Neuronal stem cell (in vitro differentiated cells): Measurements from ENCODE around the gene LAIR1.

Experiments used
- DNase-seq: peaks from one replicate; pipeline ENCODE4 v3.0.0-alpha.2; 2013; ENCODE audit warnings: low spot score
- H2AFZ ChIP-seq: one replicate; pipeline ENCODE4 v1.6.1; 2013; ENCODE audit warnings: mild to moderate bottlenecking, low read length, inconsistent platforms
- H2AK5ac ChIP-seq: 2 replicates; pipeline ENCODE4 v1.6.1; 2013; ENCODE audit warnings: low read depth, mild to moderate bottlenecking, inconsistent platforms, low read length, moderate library complexity, mixed read lengths
- H2BK120ac ChIP-seq: 2 replicates; pipeline ENCODE4 v1.6.1; 2013; ENCODE audit warnings: low read depth, mild to moderate bottlenecking, inconsistent platforms, low read length, moderate library complexity, mixed read lengths
- H2BK12ac ChIP-seq: one replicate; pipeline ENCODE4 v1.6.1; 2013; ENCODE audit warnings: low read length, inconsistent platforms
- H2BK15ac ChIP-seq: 2 replicates; pipeline ENCODE4 v1.6.1; 2013; ENCODE audit warnings: mild to moderate bottlenecking, low read length, inconsistent platforms, mixed read lengths
- H2BK5ac ChIP-seq: one replicate; pipeline ENCODE4 v1.6.1; 2013; ENCODE audit warnings: inconsistent platforms, mild to moderate bottlenecking, low read length, moderate library complexity
- H3K14ac ChIP-seq: one replicate; pipeline ENCODE4 v1.6.1; 2013; ENCODE audit warnings: low read length, inconsistent platforms
- H3K18ac ChIP-seq: 2 replicates; pipeline ENCODE4 v1.6.1; 2013; ENCODE audit warnings: low read length, inconsistent platforms
- H3K23ac ChIP-seq: 2 replicates; pipeline ENCODE4 v1.6.1; 2013; ENCODE audit warnings: low read depth, mild to moderate bottlenecking, mixed read lengths, low read length, inconsistent platforms; ENCODE audit not compliant: poor library complexity
- H3K27ac ChIP-seq: replicated peaks from 3 replicates; pipeline ENCODE4 v1.5.1; 2013; ENCODE audit warnings: low read length, inconsistent platforms
- H3K27me3 ChIP-seq, 3 experiments: 2 replicates each; pipeline ENCODE4 v1.6.1; 2013; ENCODE audit warnings: low read length in 3 of 3, mild to moderate bottlenecking in 2 of 3, inconsistent platforms in 1 of 3, low read depth in 1 of 3, mixed read lengths in 1 of 3, moderate library complexity in 1 of 3; ENCODE audit not compliant: control insufficient read depth in 3 of 3, insufficient read depth in 3 of 3
- H3K36me3 ChIP-seq, 2 donors: replicated peaks in 1 of 2; 2 replicates each; pipeline ENCODE4 v1.6.1; 2013; ENCODE audit warnings: low read length in 2 of 2; ENCODE audit not compliant: control insufficient read depth in 2 of 2, insufficient read depth in 2 of 2
- H3K4ac ChIP-seq: 2 replicates; pipeline ENCODE4 v1.6.1; 2013; ENCODE audit warnings: inconsistent platforms, mild to moderate bottlenecking, low read length, moderate library complexity
- H3K4me1 ChIP-seq, 2 donors: 1 replicate in 1 of 2; 2 replicates in 1 of 2; pipeline ENCODE4 v1.6.1; 2013; ENCODE audit warnings: low read length in 2 of 2, low read depth in 1 of 2; ENCODE audit not compliant: control insufficient read depth in 2 of 2, insufficient read depth in 1 of 2
- H3K4me2 ChIP-seq: one replicate; pipeline ENCODE4 v1.6.1; 2013; ENCODE audit warnings: mild to moderate bottlenecking, low read length, inconsistent platforms; ENCODE audit not compliant: insufficient read depth, poor library complexity, severe bottlenecking
- H3K4me3 ChIP-seq, 2 donors: 2 replicates each; pipeline ENCODE4 v1.5.1; 2013; ENCODE audit warnings: low read length in 2 of 2, mild to moderate bottlenecking in 2 of 2, inconsistent platforms in 1 of 2, moderate library complexity in 1 of 2
- H3K79me1 ChIP-seq: one replicate; pipeline ENCODE4 v1.6.1; 2013; ENCODE audit warnings: low read depth, mild to moderate bottlenecking, inconsistent platforms, low read length, moderate library complexity
- H3K9ac ChIP-seq: one replicate; pipeline ENCODE4 v1.6.1; 2013; ENCODE audit warnings: mild to moderate bottlenecking, low read depth, low read length, inconsistent platforms; ENCODE audit not compliant: poor library complexity
- H3K9me3 ChIP-seq, 2 donors: replicated peaks in 1 of 2; 2 replicates each; pipeline versions ENCODE3 to v1.6.1; 2013; ENCODE audit warnings: low read length in 2 of 2, mild to moderate bottlenecking in 2 of 2, inconsistent platforms in 1 of 2, low read depth in 1 of 2, mixed read lengths in 1 of 2, moderate library complexity in 1 of 2; ENCODE audit not compliant: control insufficient read depth in 2 of 2, insufficient read depth in 1 of 2
- H4K8ac ChIP-seq: one replicate; pipeline ENCODE4 v1.6.1; 2013; ENCODE audit warnings: low read depth, mild to moderate bottlenecking, inconsistent platforms, low read length, moderate library complexity
- H4K91ac ChIP-seq: one replicate; pipeline ENCODE4 v1.6.1; 2013; ENCODE audit warnings: low read length, low read depth, mild to moderate bottlenecking, inconsistent platforms; ENCODE audit not compliant: poor library complexity
- WGBS, 2 donors: extraction: QIAGEN DNeasy Blood & Tissue Kit; methylation state at CpG; one replicate each; pipeline ENCODE4 v1.1.7; 2013; ENCODE audit warnings: missing lambda C conversion rate in 2 of 2, mixed read lengths in 1 of 2; ENCODE audit not compliant: insufficient read length in 2 of 2, insufficient replicate concordance in 1 of 2; ENCODE audit errors: extremely low coverage in 2 of 2; 5-methylcytosine and 5-hydroxymethylcytosine counted together

LAIR1 gene

DNA sequence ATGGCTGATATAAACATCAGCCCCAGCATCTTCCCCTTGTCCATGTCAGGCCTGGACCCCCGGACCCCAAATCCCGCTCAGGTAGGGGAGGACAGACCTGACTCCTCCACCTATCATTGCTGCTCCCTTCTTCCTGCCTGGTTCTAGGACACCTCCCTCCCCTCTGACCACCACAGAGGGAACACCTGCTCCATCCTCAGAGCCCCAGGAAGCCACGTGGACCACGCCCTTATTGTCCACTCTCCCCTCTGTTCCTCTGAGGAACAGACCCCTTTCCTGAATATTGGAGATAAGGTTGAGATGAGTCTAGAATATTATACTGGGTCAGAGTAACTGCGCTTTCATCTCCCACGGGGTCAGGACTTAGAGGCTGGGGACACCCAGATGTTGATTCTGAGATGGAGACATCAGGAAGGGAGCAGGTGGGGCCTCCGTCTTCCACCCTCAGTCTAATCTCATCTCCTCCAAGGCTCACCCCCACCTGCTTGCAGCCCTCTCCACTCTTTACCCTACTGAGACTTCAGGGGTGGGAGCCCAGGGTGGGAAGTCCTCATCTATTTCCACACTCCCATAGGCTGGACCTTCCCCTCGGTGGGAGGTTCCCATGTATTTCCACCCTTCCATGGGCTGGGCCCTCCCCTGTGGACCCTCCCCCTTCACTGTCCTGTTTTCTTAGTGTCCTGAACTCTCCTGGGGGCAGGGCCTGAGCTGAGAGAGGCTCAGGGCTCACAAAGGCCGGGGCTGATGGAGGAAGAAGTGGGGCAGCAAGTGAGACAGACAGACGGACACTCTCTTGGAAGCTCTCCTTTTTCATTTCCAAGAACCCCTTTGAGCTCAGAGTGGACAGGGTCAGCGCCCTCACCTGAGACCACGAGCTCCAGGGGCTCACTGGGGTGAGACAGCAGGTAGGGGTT lies 28.5 kb downstream of the LAIR1 start:
- no peaks in the 10 kb centered on the region for H3K36me3 ChIP-seq
- no peak overlapping the region for H2BK15ac ChIP-seq
- no peak for DNase-seq
- H3K23ac ChIP-seq, result no peak overlapping the region
- no peak overlapping the region for H3K18ac ChIP-seq
- no peak overlapping the region for H3K9ac ChIP-seq
- no peak overlapping the region for H3K27ac ChIP-seq
- no peak overlapping the region for H3K14ac ChIP-seq
- no peak overlapping the region for H3K4me3 ChIP-seq
- H3K79me1 ChIP-seq, result no peaks in the 10 kb centered on the region
- no peak overlapping the region for H2BK12ac ChIP-seq
- no peak overlapping the region for H2BK120ac ChIP-seq
- no peak overlapping the region for H2AFZ ChIP-seq
- no CpG with 5 or more reads among the region's 12 CpGs for WGBS, 2 donors
- H3K4ac ChIP-seq, result no peak overlapping the region
- H3K9me3 ChIP-seq, result no peaks in the 10 kb centered on the region
- H3K27me3 ChIP-seq, result peaks cover 0 to 13% (median 0%) of the 10 kb centered on the region in 3 experiments
- no peak overlapping the region for H4K91ac ChIP-seq
- no peak overlapping the region for H3K4me2 ChIP-seq
- no peak overlapping the region for H2BK5ac ChIP-seq
- H2AK5ac ChIP-seq, result no peak overlapping the region
- no peak overlapping the region for H4K8ac ChIP-seq
- peaks cover 0 to 3% of the 10 kb centered on the region in 2 donors for H3K4me1 ChIP-seq

DNA sequence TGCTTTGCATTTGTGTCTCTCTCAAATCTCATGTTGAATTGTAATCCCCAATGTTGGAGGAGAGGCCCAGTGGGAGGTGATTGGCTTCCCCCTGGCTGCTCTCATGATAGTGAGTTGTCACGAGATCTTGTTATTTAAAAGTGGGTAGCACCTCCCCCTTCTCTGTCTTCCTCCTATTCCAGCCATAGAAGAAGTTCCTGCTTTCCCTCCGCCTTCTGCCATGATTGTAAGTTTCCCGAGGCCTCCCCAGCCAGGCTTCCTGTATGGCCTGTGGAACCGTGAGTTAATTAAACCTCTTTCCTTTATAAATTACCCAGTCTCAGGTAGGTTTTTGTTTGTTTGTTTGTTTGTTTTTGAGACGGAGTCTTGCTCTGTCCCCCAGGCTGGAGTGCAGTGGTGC lies 29.6 kb downstream of the LAIR1 start:
- no CpG with 5 or more reads among the region's 5 CpGs for WGBS, 2 donors
- no peak for DNase-seq

DNA sequence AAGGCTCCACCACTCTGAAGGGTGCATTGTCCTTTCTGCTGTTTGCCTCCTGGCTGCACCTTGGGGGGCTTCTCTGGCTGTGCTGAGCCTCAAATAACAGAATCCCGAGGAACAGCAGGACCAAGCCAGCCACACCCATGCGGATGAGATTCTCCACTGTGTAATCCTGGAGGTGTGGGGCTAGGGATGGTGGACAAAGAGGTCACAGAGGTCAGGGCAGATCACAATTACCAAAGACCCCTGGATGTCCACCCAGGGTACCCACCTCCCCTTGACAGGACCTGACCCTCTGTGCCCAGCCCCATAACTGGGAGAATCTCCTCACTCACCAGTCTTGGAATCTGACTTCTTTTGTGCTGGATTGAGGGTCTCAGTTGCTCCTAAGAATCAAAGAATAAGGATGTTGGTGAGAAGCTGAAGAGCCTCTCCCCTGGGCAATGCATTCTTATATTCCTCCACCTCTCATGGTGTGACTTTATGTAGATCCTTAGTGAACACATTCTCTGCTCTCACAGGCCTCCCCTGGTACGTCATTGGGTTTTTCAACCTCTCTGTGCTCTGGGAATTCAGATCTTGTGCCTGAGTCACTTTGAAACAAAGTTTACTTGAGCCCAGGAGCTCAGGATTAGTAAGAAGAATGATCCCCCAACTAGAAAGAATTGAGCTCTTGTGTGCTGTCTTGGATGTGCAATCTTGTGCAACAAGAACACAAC lies 31.0 kb downstream of the LAIR1 start:
- H2AK5ac ChIP-seq, result no peak overlapping the region
- H2BK5ac ChIP-seq, result no peak overlapping the region
- no peaks in the 10 kb centered on the region for H3K79me1 ChIP-seq
- H3K4me3 ChIP-seq, result no peak overlapping the region
- H3K18ac ChIP-seq, result no peak overlapping the region
- H2BK15ac ChIP-seq, result no peak overlapping the region
- no peak overlapping the region for H2AFZ ChIP-seq
- no peak overlapping the region for H4K91ac ChIP-seq
- peaks cover 0 to 3% of the 10 kb centered on the region in 2 donors for H3K4me1 ChIP-seq
- H4K8ac ChIP-seq, result no peak overlapping the region
- H2BK120ac ChIP-seq, result no peak overlapping the region
- no peak for DNase-seq
- no peak overlapping the region for H3K14ac ChIP-seq
- WGBS, 2 donors, result no CpG with 5 or more reads among the region's 3 CpGs
- H2BK12ac ChIP-seq, result no peak overlapping the region
- H3K4me2 ChIP-seq, result no peak overlapping the region
- H3K23ac ChIP-seq, result no peak overlapping the region
- H3K9ac ChIP-seq, result no peak overlapping the region
- no peaks in the 10 kb centered on the region for H3K36me3 ChIP-seq
- no peak overlapping the region for H3K27ac ChIP-seq
- H3K4ac ChIP-seq, result no peak overlapping the region
- no peaks in the 10 kb centered on the region for H3K9me3 ChIP-seq
- H3K27me3 ChIP-seq, result peaks cover 0 to 8% (median 0%) of the 10 kb centered on the region in 3 experiments

More for the DNA sequence above, 29.6 kb downstream of the LAIR1 start:
- H2BK120ac ChIP-seq, result no peak overlapping the region
- H3K27ac ChIP-seq, result no peak overlapping the region
- no peak overlapping the region for H3K14ac ChIP-seq
- H4K8ac ChIP-seq, result no peak overlapping the region
- peak overlapping the region; percentile 8 for H2AFZ ChIP-seq
- no peak overlapping the region for H3K18ac ChIP-seq
- no peak overlapping the region for H3K4me2 ChIP-seq
- no peaks in the 10 kb centered on the region for H3K9me3 ChIP-seq
- H3K23ac ChIP-seq, result no peak overlapping the region
- no peak overlapping the region for H2BK5ac ChIP-seq
- no peak overlapping the region for H3K4ac ChIP-seq
- no peaks in the 10 kb centered on the region for H3K79me1 ChIP-seq
- no peaks in the 10 kb centered on the region for H3K36me3 ChIP-seq
- H4K91ac ChIP-seq, result no peak overlapping the region
- no peak overlapping the region for H2BK12ac ChIP-seq
- no peak overlapping the region for H3K4me3 ChIP-seq
- H2AK5ac ChIP-seq, result no peak overlapping the region
- H2BK15ac ChIP-seq, result no peak overlapping the region
- peaks cover 0 to 3% of the 10 kb centered on the region in 2 donors for H3K4me1 ChIP-seq
- H3K27me3 ChIP-seq, result peaks cover 0 to 13% (median 0%) of the 10 kb centered on the region in 3 experiments
- H3K9ac ChIP-seq, result no peak overlapping the region

DNA sequence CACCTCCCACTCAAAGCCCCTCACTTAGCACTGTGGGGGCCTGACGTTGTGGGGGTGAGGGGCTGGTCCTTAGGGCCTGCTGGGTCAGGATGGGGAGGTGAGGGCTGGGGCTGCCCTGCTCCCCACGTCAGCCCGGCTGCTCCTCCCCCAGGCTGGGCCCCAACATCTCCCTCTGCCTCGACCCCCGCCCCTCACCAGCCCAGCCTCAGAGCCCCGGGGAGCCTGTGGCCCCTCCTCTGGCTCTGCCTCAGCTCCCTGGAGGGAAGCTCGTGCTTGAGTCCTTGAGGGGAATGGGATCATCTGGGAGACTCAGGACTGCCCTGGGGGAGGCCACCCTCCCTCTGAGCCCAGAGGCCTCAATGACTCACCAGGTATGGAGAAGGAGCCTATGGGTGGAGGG lies 32.6 kb downstream of the LAIR1 start:
- Histone ChIP-seq H2AK5ac (no peak overlapping the region), H2BK15ac (no peak overlapping the region), H3K27me3 (peaks cover 0 to 8% (median 0%) of the 10 kb centered on the region in 3 experiments), H3K79me1 (no peaks in the 10 kb centered on the region), H3K9me3 (no peaks in the 10 kb centered on the region), H3K27ac (no peak overlapping the region), H3K4ac (no peak overlapping the region), H3K18ac (peak overlapping the region; percentile 8), H3K23ac (no peak overlapping the region), H3K36me3 (no peaks in the 10 kb centered on the region), H3K4me1 (peaks cover 0 to 3% of the 10 kb centered on the region in 2 donors), H3K9ac (no peak overlapping the region), H3K4me3 (no peak overlapping the region), H4K8ac (no peak overlapping the region), H2BK5ac (no peak overlapping the region), H2AFZ (no peak overlapping the region), H4K91ac (no peak overlapping the region), H3K14ac (no peak overlapping the region), H2BK12ac (no peak overlapping the region), H3K4me2 (no peak overlapping the region), H2BK120ac (no peak overlapping the region)
- WGBS, 2 donors, result no CpG with 5 or more reads among the region's 7 CpGs
- no peak for DNase-seq
